HCT116 (cell line): Measurements from ENCODE around the gene RECK. TPM values are rescaled to one million over a fixed set of nuclear protein-coding genes. Genes with fewer than 3 reads are reported as not detected.

Experiments used
- ATAC-seq: fragments of 200-7000 bp; cut with Tn5 transposase; 2 replicates; pipeline ENCODE4 v1.9.1; 2020; ENCODE audit warnings: mild to moderate bottlenecking, moderate library complexity
- BruUV-seq: library from RNA; stranded (reverse); fragments of 400-500 nt; replicated peaks from 2 replicates; lab custom pipeline; 2021; lab: Mats Ljungman, UMichigan
- CTCF ChIA-PET: fragments of 300-600 bp; sonication (Branson Sonifier 250); formaldehyde crosslinking; loops from one replicate; lab custom pipeline; 2021; ENCODE audit warnings: antibody characterized with exemption; lab: Charles Lee
- POLR2A ChIA-PET: fragments of 300-600, 350-600 bp; sonication (Branson Sonifier 250); formaldehyde crosslinking; loops from one replicate; lab custom pipeline; 2021; ENCODE audit warnings: antibody characterized with exemption; lab: Charles Lee
- RAD21 ChIA-PET, 2 experiments: fragments of 300-600 bp; sonication (Branson Sonifier 250); formaldehyde crosslinking; loops; one replicate each; lab custom pipeline; 2023; ENCODE audit warnings: low total read pairs in 2 of 2; ENCODE audit not compliant: uncharacterized antibody in 2 of 2, unreplicated experiment in 2 of 2, low non-redundant PET in 1 of 2; lab: Charles Lee
- DNase-seq: peaks from one replicate; pipeline ENCODE4 v3.0.0-alpha.2; 2010; ENCODE audit warnings: low read depth, low spot score
- H2AFZ ChIP-seq: fragments of 200-600 bp; shearing (Covaris generic), sonication (generic); 2 replicates; pipeline ENCODE4 v1.6.1; 2017; ENCODE audit warnings: low read depth, mixed run types, mixed read lengths, antibody characterized with exemption, low read length; ENCODE audit not compliant: poor library complexity, severe bottlenecking
- H3K27ac ChIP-seq: 2 replicates; pipeline ENCODE4 v1.5.1; 2012; ENCODE audit warnings: low read depth, low read length
- H3K27me3 ChIP-seq: fragments of 200-600 bp; sonication (generic); 2 replicates; pipeline ENCODE4 v1.6.1; 2016; ENCODE audit warnings: mixed run types, low read length, mixed read lengths; ENCODE audit not compliant: insufficient read depth
- H3K36me3 ChIP-seq, 2 experiments: fragments of 200-500 bp in 1 of 2; fragments of 200-600 bp in 1 of 2; sonication (Bioruptor generic) in 1 of 2; sonication (generic) in 1 of 2; 2 replicates each; pipeline versions ENCODE4 v1.5.1 to v1.6.1; 2014 to 2016; ENCODE audit warnings: low read length in 2 of 2, inconsistent platforms in 1 of 2, mixed read lengths in 1 of 2, mixed run types in 1 of 2; ENCODE audit not compliant: insufficient read depth in 2 of 2, control insufficient read depth in 1 of 2
- H3K4me1 ChIP-seq, 2 experiments: fragments of 200-600 bp in 1 of 2; sonication (generic) in 1 of 2; 2 replicates each; pipeline versions ENCODE4 v1.5.1 to v1.6.1; 2012 to 2017; ENCODE audit warnings: low read length in 2 of 2, inconsistent platforms in 1 of 2, mild to moderate bottlenecking in 1 of 2, mixed read lengths in 1 of 2, mixed run types in 1 of 2, moderate library complexity in 1 of 2; ENCODE audit not compliant: insufficient read depth in 2 of 2, control insufficient read depth in 1 of 2
- H3K4me2 ChIP-seq: fragments of 200-600 bp; sonication (generic); 2 replicates; pipeline ENCODE4 v1.6.1; 2017; ENCODE audit warnings: mixed run types, low read length, mixed read lengths
- H3K4me3 ChIP-seq, 2 experiments: fragments of 200-600 bp in 1 of 2; sonication (generic) in 1 of 2; replicated peaks in 1 of 2; 2 replicates each; pipeline ENCODE4 v1.5.1; 2011 to 2016; ENCODE audit warnings: low read length in 2 of 2, control low read depth in 1 of 2, low read depth in 1 of 2, mild to moderate bottlenecking in 1 of 2, mixed read lengths in 1 of 2, mixed run types in 1 of 2
- H3K79me2 ChIP-seq: fragments of 200-600 bp; sonication (generic); 2 replicates; pipeline ENCODE4 v1.6.1; 2017; ENCODE audit warnings: mild to moderate bottlenecking, mixed run types, low read length, moderate library complexity, mixed read lengths; ENCODE audit not compliant: insufficient read depth
- H3K9ac ChIP-seq: fragments of 200-600 bp; sonication (generic); 2 replicates; pipeline ENCODE4 v1.6.1; 2016; ENCODE audit warnings: low read length, mixed read lengths
- H3K9me2 ChIP-seq: fragments of 200-600 bp; sonication (generic), shearing (Covaris generic); 2 replicates; pipeline ENCODE4 v1.6.1; 2017; ENCODE audit warnings: mixed run types, mild to moderate bottlenecking, moderate library complexity; ENCODE audit not compliant: insufficient read depth
- H3K9me3 ChIP-seq, 2 experiments: fragments of 200-500 bp in 1 of 2; fragments of 200-600 bp in 1 of 2; sonication (Bioruptor generic) in 1 of 2; sonication (generic) in 1 of 2; 2 replicates each; pipeline ENCODE4 v1.6.1; 2014 to 2017; ENCODE audit warnings: low read length in 2 of 2, mixed read lengths in 2 of 2, inconsistent platforms in 1 of 2, low read depth in 1 of 2, mild to moderate bottlenecking in 1 of 2, mixed run types in 1 of 2, moderate library complexity in 1 of 2; ENCODE audit not compliant: control insufficient read depth in 1 of 2, insufficient read depth in 1 of 2
- H4K20me1 ChIP-seq: fragments of 200-600 bp; sonication (generic), shearing (Covaris generic); 2 replicates; pipeline ENCODE4 v1.6.1; 2017; ENCODE audit warnings: mixed run types, mild to moderate bottlenecking, moderate library complexity; ENCODE audit not compliant: insufficient read depth
- CBX3 ChIP-seq: IDR thresholded peaks from 2 replicates; pipeline ENCODE4 v1.6.1; 2012; ENCODE audit warnings: low read depth
- CEBPB ChIP-seq: IDR thresholded peaks from 2 replicates; pipeline ENCODE4 v1.6.1; 2012; ENCODE audit warnings: low read depth
- EGR1 ChIP-seq: IDR thresholded peaks from 2 replicates; pipeline ENCODE4 v1.6.1; 2012; ENCODE audit warnings: low read depth
- ELF1 ChIP-seq: IDR thresholded peaks from 2 replicates; pipeline ENCODE4 v1.6.1; 2012; ENCODE audit warnings: low read depth, borderline replicate concordance
- EZH2 ChIP-seq: fragments of 200-600 bp; sonication (generic); IDR thresholded peaks from 2 replicates; pipeline ENCODE4 v1.6.1; 2017; ENCODE audit warnings: antibody characterized with exemption, mixed run types
- FOSL1 ChIP-seq: IDR thresholded peaks from 2 replicates; pipeline ENCODE4 v1.6.1; 2012; ENCODE audit warnings: low read depth
- JUND ChIP-seq: IDR thresholded peaks from 2 replicates; pipeline ENCODE4 v1.6.1; 2012
- POLR2A ChIP-seq: IDR thresholded peaks from 2 replicates; pipeline ENCODE4 v1.7.0; 2011; ENCODE audit warnings: borderline replicate concordance; ENCODE audit not compliant: insufficient read depth, insufficient read length; ENCODE audit errors: extremely low read depth
- POLR2AphosphoS5 ChIP-seq: IDR thresholded peaks from 2 replicates; pipeline ENCODE4 v1.6.1; 2011; ENCODE audit warnings: mild to moderate bottlenecking, low read depth, low read length, moderate library complexity
- SIN3A ChIP-seq: IDR thresholded peaks from 2 replicates; pipeline ENCODE4 v1.6.1; 2012; ENCODE audit warnings: low read depth
- SP1 ChIP-seq: IDR thresholded peaks from 2 replicates; pipeline ENCODE4 v1.6.1; 2012; ENCODE audit warnings: low read depth
- SRF ChIP-seq: IDR thresholded peaks from 2 replicates; pipeline ENCODE4 v1.6.1; 2012; ENCODE audit warnings: low read depth
- TCF7L2 ChIP-seq: IDR thresholded peaks from 2 replicates; pipeline ENCODE4 v1.7.0; 2011; ENCODE audit warnings: borderline replicate concordance, inconsistent platforms; ENCODE audit not compliant: insufficient read depth, insufficient read length; ENCODE audit errors: extremely low read depth
- ZFX ChIP-seq: fragments of 450-650 bp; IDR thresholded peaks from 2 replicates; pipeline ENCODE4 v1.6.1; 2017
- intact Hi-C: fragments of 100-400 bp; cut with micrococcal nuclease; formaldehyde crosslinking; loops from 2 replicates; pipeline ENCODE4 v1.10.0; 2022
- total RNA-seq: library from RNA; stranded (reverse); gene quantifications from one replicate; pipeline ENCODE4 v1.2.1, GENCODE V29; 2021; ENCODE audit not compliant: unreplicated experiment
- TF ChIP-seq, protein P1 (sequence below), 3 experiments: fragments of 200-600 bp in 1 of 3; sonication (generic) in 1 of 3; IDR thresholded peaks in 2 of 3; conservative IDR thresholded peaks in 1 of 3; 2 replicates each; pipeline ENCODE4 v1.5.1; 2012 to 2017; ENCODE audit warnings: low read depth in 2 of 3, low read length in 2 of 3, antibody characterized with exemption in 1 of 3, borderline replicate concordance in 1 of 3, control low read depth in 1 of 3, mild to moderate bottlenecking in 1 of 3, mixed read lengths in 1 of 3, mixed run types in 1 of 3, moderate library complexity in 1 of 3; ENCODE audit not compliant: insufficient read depth in 1 of 3
- TF ChIP-seq, protein P2 (sequence below): IDR thresholded peaks from 2 replicates; pipeline ENCODE4 v1.6.1; 2012
- TF ChIP-seq, protein P3 (sequence below): IDR thresholded peaks from 2 replicates; pipeline ENCODE4 v1.6.1; 2012; ENCODE audit warnings: low read depth
- TF ChIP-seq, protein P4 (sequence below): IDR thresholded peaks from 2 replicates; pipeline ENCODE4 v1.6.1; 2012

The RECK gene
- total RNA-seq, 1 experiment from 2014 or later, result 3.8 TPM

DNA sequence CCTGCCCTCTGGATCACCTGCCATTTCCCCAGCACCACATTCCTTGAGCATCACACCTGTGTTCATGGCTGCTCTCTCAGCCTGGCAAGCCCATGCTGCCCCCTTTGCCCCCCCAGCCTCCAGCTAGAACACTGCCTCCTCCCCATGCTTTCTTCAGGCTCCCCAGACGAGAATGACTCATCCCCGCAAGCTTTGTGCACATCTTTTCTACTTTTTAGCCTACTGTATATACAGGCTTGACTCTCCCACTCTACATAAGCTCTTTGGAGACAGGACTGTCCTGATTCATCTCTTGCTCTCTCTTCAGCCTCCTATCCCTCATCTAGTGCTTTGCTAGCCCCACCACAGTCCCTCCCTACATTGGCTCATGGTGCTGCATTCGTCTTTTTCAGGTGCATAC is 79.9 kb downstream of the RECK start:
- Histone ChIP-seq H3K79me2 (no peaks in the 10 kb centered on the region), H3K9ac (no peak overlapping the region), H3K4me2 (no peak overlapping the region), H3K4me1 (no peaks in the 10 kb centered on the region), H2AFZ (no peak overlapping the region), H3K9me3 (no peaks in the 10 kb centered on the region), H3K27ac (no peak overlapping the region), H3K9me2 (no peaks in the 10 kb centered on the region), H3K4me3 (no peak overlapping the region), H3K36me3 (no peaks in the 10 kb centered on the region), H3K27me3 (no peaks in the 10 kb centered on the region), H4K20me1 (no peaks in the 10 kb centered on the region)
- no TSS peak for BruUV-seq
- POLR2A ChIA-PET, result no interaction called here
- TF ChIP-seq EZH2 (no peak), FOSL1 (no peak), POLR2A (no peak), SP1 (no peak), JUND (no peak), CBX3 (no peak), SIN3A (no peak), TCF7L2 (no peak), ELF1 (no peak), SRF (no peak), EGR1 (no peak), CEBPB (no peak), POLR2AphosphoS5 (no peak), ZFX (no peak)
- TF ChIP-seq, protein P1, sequence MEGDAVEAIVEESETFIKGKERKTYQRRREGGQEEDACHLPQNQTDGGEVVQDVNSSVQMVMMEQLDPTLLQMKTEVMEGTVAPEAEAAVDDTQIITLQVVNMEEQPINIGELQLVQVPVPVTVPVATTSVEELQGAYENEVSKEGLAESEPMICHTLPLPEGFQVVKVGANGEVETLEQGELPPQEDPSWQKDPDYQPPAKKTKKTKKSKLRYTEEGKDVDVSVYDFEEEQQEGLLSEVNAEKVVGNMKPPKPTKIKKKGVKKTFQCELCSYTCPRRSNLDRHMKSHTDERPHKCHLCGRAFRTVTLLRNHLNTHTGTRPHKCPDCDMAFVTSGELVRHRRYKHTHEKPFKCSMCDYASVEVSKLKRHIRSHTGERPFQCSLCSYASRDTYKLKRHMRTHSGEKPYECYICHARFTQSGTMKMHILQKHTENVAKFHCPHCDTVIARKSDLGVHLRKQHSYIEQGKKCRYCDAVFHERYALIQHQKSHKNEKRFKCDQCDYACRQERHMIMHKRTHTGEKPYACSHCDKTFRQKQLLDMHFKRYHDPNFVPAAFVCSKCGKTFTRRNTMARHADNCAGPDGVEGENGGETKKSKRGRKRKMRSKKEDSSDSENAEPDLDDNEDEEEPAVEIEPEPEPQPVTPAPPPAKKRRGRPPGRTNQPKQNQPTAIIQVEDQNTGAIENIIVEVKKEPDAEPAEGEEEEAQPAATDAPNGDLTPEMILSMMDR (IDR thresholded peaks at IDR 0.05 in 2 of 3, conservative IDR thresholded peaks at IDR 0.05 in 1 of 3; ENCODE audit: borderline replicate concordance in 1 of 3, insufficient read depth in 1 of 3, low read depth in 2 of 3, low read length in 2 of 3), result no peak
- TF ChIP-seq, protein P2, sequence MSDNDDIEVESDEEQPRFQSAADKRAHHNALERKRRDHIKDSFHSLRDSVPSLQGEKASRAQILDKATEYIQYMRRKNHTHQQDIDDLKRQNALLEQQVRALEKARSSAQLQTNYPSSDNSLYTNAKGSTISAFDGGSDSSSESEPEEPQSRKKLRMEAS, result no peak
- TF ChIP-seq, protein P3, sequence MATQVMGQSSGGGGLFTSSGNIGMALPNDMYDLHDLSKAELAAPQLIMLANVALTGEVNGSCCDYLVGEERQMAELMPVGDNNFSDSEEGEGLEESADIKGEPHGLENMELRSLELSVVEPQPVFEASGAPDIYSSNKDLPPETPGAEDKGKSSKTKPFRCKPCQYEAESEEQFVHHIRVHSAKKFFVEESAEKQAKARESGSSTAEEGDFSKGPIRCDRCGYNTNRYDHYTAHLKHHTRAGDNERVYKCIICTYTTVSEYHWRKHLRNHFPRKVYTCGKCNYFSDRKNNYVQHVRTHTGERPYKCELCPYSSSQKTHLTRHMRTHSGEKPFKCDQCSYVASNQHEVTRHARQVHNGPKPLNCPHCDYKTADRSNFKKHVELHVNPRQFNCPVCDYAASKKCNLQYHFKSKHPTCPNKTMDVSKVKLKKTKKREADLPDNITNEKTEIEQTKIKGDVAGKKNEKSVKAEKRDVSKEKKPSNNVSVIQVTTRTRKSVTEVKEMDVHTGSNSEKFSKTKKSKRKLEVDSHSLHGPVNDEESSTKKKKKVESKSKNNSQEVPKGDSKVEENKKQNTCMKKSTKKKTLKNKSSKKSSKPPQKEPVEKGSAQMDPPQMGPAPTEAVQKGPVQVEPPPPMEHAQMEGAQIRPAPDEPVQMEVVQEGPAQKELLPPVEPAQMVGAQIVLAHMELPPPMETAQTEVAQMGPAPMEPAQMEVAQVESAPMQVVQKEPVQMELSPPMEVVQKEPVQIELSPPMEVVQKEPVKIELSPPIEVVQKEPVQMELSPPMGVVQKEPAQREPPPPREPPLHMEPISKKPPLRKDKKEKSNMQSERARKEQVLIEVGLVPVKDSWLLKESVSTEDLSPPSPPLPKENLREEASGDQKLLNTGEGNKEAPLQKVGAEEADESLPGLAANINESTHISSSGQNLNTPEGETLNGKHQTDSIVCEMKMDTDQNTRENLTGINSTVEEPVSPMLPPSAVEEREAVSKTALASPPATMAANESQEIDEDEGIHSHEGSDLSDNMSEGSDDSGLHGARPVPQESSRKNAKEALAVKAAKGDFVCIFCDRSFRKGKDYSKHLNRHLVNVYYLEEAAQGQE, result no peak
- TF ChIP-seq, protein P4, sequence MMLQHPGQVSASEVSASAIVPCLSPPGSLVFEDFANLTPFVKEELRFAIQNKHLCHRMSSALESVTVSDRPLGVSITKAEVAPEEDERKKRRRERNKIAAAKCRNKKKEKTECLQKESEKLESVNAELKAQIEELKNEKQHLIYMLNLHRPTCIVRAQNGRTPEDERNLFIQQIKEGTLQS, result no peak
- intact Hi-C loops, result no loop called here
- CTCF ChIA-PET, result interaction anchor here (1.6 kb wide), 1 partner anchor 14 kb away, joined by 5 read pairs; no protein-coding TSS in a partner anchor
- DNase-seq (no peak), ATAC-seq (no peak)
- RAD21 ChIA-PET, result no interaction called here
